Pancreas (tissue), 10 donors: ENCODE measurements around the gene PLXNC1. TPM values are rescaled to one million over a fixed set of nuclear protein-coding genes. Genes with fewer than 3 reads are reported as not detected.

Experiments used
- ATAC-seq, 4 donors: fragments of 200-7000 bp; cut with Tn5 transposase; one replicate each; pipeline versions ENCODE4 v1.8.0 to v1.9.1; 2020; ENCODE audit warnings: mild to moderate bottlenecking in 4 of 4, moderate library complexity in 4 of 4
- DNase-seq, 6 donors: peaks; one replicate each; pipeline ENCODE4 v3.0.0-alpha.2; 2020
- FAIRE-seq: peaks from 2 replicates; lab custom pipeline; 2012; peaks lifted over from hg19 to GRCh38; lab: Jason Lieb, UNC
- H3K27ac ChIP-seq, 4 donors: fragments of 200-600 bp; sonication (generic); 1 replicate in 3 of 4; 2 replicates in 1 of 4; pipeline versions ENCODE4 v1.5.0 to v1.8.0; 2020
- H3K27me3 ChIP-seq, 4 donors: fragments of 200-600 bp; one replicate each; pipeline ENCODE4 v1.8.0; 2021
- H3K36me3 ChIP-seq, 3 donors: fragments of 200-600 bp; sonication (generic) in 1 of 3; one replicate each; pipeline versions ENCODE4 v1.5.0 to v1.8.0; 2020 to 2021
- H3K4me1 ChIP-seq, 3 donors: fragments of 200-600 bp; one replicate each; pipeline ENCODE4 v1.8.0; 2021
- H3K4me3 ChIP-seq, 4 donors: fragments of 200-600 bp; sonication (generic) in 2 of 4; one replicate each; pipeline versions ENCODE4 v1.5.0 to v1.8.0; 2020 to 2021
- H3K9me3 ChIP-seq, 4 donors: fragments of 200-600 bp; one replicate each; pipeline ENCODE4 v1.8.0; 2021
- CTCF ChIP-seq, 4 donors: fragments of 200-600 bp; sonication (generic) in 3 of 4; IDR thresholded peaks; one replicate each; pipeline versions ENCODE4 v1.5.0 to v1.8.0; 2021; ENCODE audit warnings: antibody characterized with exemption in 4 of 4
- WGBS, 2 donors: extraction: QIAGEN DNeasy Blood & Tissue Kit; methylation state at CpG; one replicate each; pipeline ENCODE4 v1.1.7; 2013; 5-methylcytosine and 5-hydroxymethylcytosine counted together
- intact Hi-C, 3 donors: fragments of 100-400 bp; cut with DNase I; formaldehyde crosslinking; loops; one replicate each; pipeline versions ENCODE4 v1.11.1 to v1.14.2; 2022
- polyA plus RNA-seq, 2 donors: library from polyadenylated mRNA; stranded (reverse); fragments of 200-250 nt; gene quantifications; one replicate each; pipeline ENCODE4 v1.2.3, GENCODE V29; 2013
- total RNA-seq, 6 donors: library from RNA; stranded (reverse); fragmentation: NEBNext Ultra II Directional in 4 of 6; extraction: Animal tissue kit (Norgen Biotek cat#: 25700) in 4 of 6; gene quantifications; one replicate each; pipeline versions ENCODE4 v1.2.1 to v1.2.4, GENCODE V29; 2021 to 2023
- donor health status: healthy with polysubstance abuse.
- donor health status: DM: no; HTN: no; CAD: no; lungs with moderate emphysema.
- donor health status: DM: no; HTN: no; CAD: no.
- donor health status: control.
- donor health status: control.
- donor health status: Bipolar disorder and iron deficiency.
- donor health status: DM: yes; HTN: yes; CAD: no.
- donor health status: DM: no; HTN: no; CAD: no.
- donor health status: DM: no; HTN: no; CAD: no.
- donor health status: DM: yes; HTN: yes; CAD: no.

PLXNC1 gene
- total and polyA plus RNA-seq, 8 donors: 0.53 to 13.7 (median 2.0) TPM

GRCh38 chr12:94143438-94143837 is 4.9 kb upstream of the PLXNC1 start:
- H3K27me3 ChIP-seq: peaks cover 0 to 8% (median 0%) of the 10 kb centered on the region in 4 donors
- no peak for DNase-seq
- no peak overlapping the region for H3K27ac ChIP-seq
- no peak for FAIRE-seq
- WGBS, 2 donors: 67 to 68% methylated on average over 7 of the region's 7 CpGs
- ATAC-seq: no peak
- H3K9me3 ChIP-seq: no peaks in the 10 kb centered on the region
- no peak for TF ChIP-seq CTCF (IDR thresholded peaks at IDR 0.05)
- intact Hi-C loops: no loop called here
- no peaks in the 10 kb centered on the region for H3K36me3 ChIP-seq
- peaks cover 0 to 3% (median 0%) of the 10 kb centered on the region in 3 donors for H3K4me1 ChIP-seq
- no peak overlapping the region for H3K4me3 ChIP-seq

GRCh38 chr12:94143951-94144350 is 4.4 kb upstream of the PLXNC1 start:
- ATAC-seq: no peak
- Histone ChIP-seq H3K36me3 (no peaks in the 10 kb centered on the region), H3K27me3 (peaks cover 0 to 8% (median 0%) of the 10 kb centered on the region in 4 donors), H3K4me1 (peaks cover 0 to 3% (median 1%) of the 10 kb centered on the region in 3 donors), H3K9me3 (no peaks in the 10 kb centered on the region), H3K4me3 (no peak overlapping the region), H3K27ac (no peak overlapping the region)
- DNase-seq: no peak
- no peak for FAIRE-seq
- intact Hi-C loops: no loop called here
- 57 to 62% methylated on average over 5 of the region's 5 CpGs for WGBS, 2 donors
- TF ChIP-seq CTCF (IDR thresholded peaks at IDR 0.05): no peak

- peaks cover 0 to 5% (median 3%) of the 10 kb centered on the region in 3 donors for H3K4me1 ChIP-seq
- 61 to 62% methylated on average over 3 of the region's 3 CpGs for WGBS, 2 donors
- no peak for TF ChIP-seq CTCF (IDR thresholded peaks at IDR 0.05)
- H3K4me3 ChIP-seq: no peak overlapping the region
- FAIRE-seq (no peak), ATAC-seq (no peak), DNase-seq (no peak)
- H3K27me3 ChIP-seq: peaks cover 0 to 14% (median 3%) of the 10 kb centered on the region in 4 donors
- intact Hi-C loops: no loop called here
- no peaks in the 10 kb centered on the region for H3K36me3 ChIP-seq
- no peak overlapping the region for H3K27ac ChIP-seq
- H3K9me3 ChIP-seq: no peaks in the 10 kb centered on the region
Observed at GRCh38 chr12:94144781-94145180, 3.6 kb upstream of the PLXNC1 start.

GRCh38 chr12:94145191-94145983 is 3.0 kb upstream of the PLXNC1 start:
- intact Hi-C loops: no loop called here
- TF ChIP-seq CTCF (IDR thresholded peaks at IDR 0.05): no peak
- no peak for DNase-seq
- Histone ChIP-seq H3K27ac (no peak overlapping the region), H3K4me1 (peaks cover 0 to 5% (median 3%) of the 10 kb centered on the region in 3 donors), H3K36me3 (no peaks in the 10 kb centered on the region), H3K4me3 (no peak overlapping the region), H3K9me3 (no peaks in the 10 kb centered on the region), H3K27me3 (peaks cover 0 to 14% (median 3%) of the 10 kb centered on the region in 4 donors)
- ATAC-seq: no peak
- no peak for FAIRE-seq
- WGBS, 2 donors: 50 to 53% methylated on average over 12 of the region's 12 CpGs
